ENCODE results near the gene TDRD3. TPM values are rescaled to one million over a fixed set of nuclear protein-coding genes. Genes with fewer than 3 reads are reported as not detected.

TDRD3 gene
- total RNA-seq, 1 experiment from 2014 or later: 21.4 TPM

GRCh38 chr13:60520902-60521569 is 124.0 kb downstream of the TDRD3 start:
- POLR2A ChIA-PET: no interaction called here
- DNase-seq (ENCODE audit: unreplicated experiment): no peak
- BruUV-seq (replicated peaks): no TSS peak
- Mint-ChIP-seq H3K4me3 (ENCODE audit: unreplicated experiment) (no peak overlapping the region), H3K27ac (ENCODE audit: low read depth, unreplicated experiment) (no peak overlapping the region), H3K4me1 (ENCODE audit: insufficient read depth, unreplicated experiment) (no peaks in the 10 kb centered on the region), H3K9me3 (ENCODE audit: unreplicated experiment) (no peaks in the 10 kb centered on the region), H3K36me3 (ENCODE audit: insufficient read depth, unreplicated experiment) (peaks cover 12% of the 10 kb centered on the region), H3K27me3 (ENCODE audit: insufficient read depth, unreplicated experiment) (no peaks in the 10 kb centered on the region)
- CTCF ChIA-PET: interaction anchor here (0.7 to 1.3 kb wide), 2 partner anchors 24 to 90 kb away, joined by 3 read pairs; no protein-coding TSS in a partner anchor
- TF ChIP-seq, protein P1, sequence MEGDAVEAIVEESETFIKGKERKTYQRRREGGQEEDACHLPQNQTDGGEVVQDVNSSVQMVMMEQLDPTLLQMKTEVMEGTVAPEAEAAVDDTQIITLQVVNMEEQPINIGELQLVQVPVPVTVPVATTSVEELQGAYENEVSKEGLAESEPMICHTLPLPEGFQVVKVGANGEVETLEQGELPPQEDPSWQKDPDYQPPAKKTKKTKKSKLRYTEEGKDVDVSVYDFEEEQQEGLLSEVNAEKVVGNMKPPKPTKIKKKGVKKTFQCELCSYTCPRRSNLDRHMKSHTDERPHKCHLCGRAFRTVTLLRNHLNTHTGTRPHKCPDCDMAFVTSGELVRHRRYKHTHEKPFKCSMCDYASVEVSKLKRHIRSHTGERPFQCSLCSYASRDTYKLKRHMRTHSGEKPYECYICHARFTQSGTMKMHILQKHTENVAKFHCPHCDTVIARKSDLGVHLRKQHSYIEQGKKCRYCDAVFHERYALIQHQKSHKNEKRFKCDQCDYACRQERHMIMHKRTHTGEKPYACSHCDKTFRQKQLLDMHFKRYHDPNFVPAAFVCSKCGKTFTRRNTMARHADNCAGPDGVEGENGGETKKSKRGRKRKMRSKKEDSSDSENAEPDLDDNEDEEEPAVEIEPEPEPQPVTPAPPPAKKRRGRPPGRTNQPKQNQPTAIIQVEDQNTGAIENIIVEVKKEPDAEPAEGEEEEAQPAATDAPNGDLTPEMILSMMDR (IDR thresholded peaks at IDR 0.05; ENCODE audit: unreplicated experiment): no peak
- intact Hi-C loops (cut with micrococcal nuclease): no loop called here

- intact Hi-C loops (cut with micrococcal nuclease): no loop called here
- Mint-ChIP-seq H3K4me1 (ENCODE audit: insufficient read depth, unreplicated experiment) (no peaks in the 10 kb centered on the region), H3K36me3 (ENCODE audit: insufficient read depth, unreplicated experiment) (no peaks in the 10 kb centered on the region), H3K9me3 (ENCODE audit: unreplicated experiment) (no peaks in the 10 kb centered on the region), H3K27ac (ENCODE audit: low read depth, unreplicated experiment) (no peak overlapping the region), H3K4me3 (ENCODE audit: unreplicated experiment) (no peak overlapping the region), H3K27me3 (ENCODE audit: insufficient read depth, unreplicated experiment) (no peaks in the 10 kb centered on the region)
- ChIA-PET POLR2A (no interaction called here), CTCF (no interaction called here)
- no TSS peak for BruUV-seq (replicated peaks)
- TF ChIP-seq, protein P1 (IDR thresholded peaks at IDR 0.05; ENCODE audit: unreplicated experiment): no peak
- DNase-seq (ENCODE audit: unreplicated experiment): no peak
These were observed 141.5 kb downstream of the TDRD3 start for GRCh38 chr13:60538566-60538965.

DNA sequence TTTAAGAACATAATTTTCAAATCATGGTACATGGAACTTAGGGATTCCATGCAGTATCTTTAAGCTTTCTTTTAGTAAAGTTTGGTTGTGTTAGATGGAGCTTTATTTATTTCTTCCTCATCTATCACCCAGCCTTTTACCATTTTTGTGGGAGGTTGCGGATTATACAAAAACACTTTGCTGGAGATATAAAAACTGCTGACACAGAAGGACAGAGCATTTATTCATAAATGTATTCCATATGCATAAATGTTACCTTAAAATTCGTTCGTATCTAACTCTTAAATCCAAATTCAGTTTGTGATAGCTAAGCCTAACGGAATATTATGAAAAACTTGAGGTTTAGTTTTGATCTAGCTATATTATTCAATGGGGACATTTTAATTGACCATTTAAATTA is 143.3 kb downstream of the TDRD3 start:
- CTCF ChIA-PET: no interaction called here
- TF ChIP-seq, protein P1 (IDR thresholded peaks at IDR 0.05; ENCODE audit: unreplicated experiment): no peak

DNA sequence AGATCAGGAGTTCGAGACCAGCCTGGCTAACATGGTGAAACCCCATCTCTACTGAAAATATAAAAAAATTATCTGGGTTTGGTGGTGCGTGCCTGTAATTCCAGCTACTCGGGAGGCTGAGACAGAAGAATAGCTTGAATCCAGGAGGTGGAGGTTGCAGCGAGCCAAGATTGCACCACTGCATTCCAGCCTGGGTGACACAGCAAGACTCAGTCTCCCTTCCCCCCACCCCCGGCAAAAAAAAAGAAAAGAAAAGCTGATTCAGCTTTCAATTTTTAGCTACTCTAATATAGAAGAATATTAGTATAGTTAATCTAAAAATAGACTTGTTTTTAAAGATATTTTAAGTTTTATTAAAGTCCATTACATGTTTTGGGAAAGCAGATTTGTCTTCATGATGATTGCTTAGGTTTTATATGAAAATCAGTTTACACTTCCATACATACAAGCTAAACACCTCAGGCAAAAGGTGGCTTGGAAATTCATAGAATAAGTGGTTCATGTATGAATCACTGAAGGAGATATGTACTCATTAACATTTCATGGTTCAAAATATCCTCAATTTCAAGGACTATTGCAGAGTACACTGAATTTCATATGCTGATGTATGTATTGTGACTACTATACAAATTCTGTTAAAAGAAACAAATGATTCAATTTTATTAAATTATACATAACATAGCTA is 165.2 kb downstream of the TDRD3 start:
- intact Hi-C loops (cut with micrococcal nuclease): no loop called here
- Mint-ChIP-seq H3K27me3 (ENCODE audit: insufficient read depth, unreplicated experiment) (no peaks in the 10 kb centered on the region), H3K9me3 (ENCODE audit: unreplicated experiment) (no peaks in the 10 kb centered on the region), H3K4me1 (ENCODE audit: insufficient read depth, unreplicated experiment) (no peaks in the 10 kb centered on the region), H3K27ac (ENCODE audit: low read depth, unreplicated experiment) (no peak overlapping the region), H3K4me3 (ENCODE audit: unreplicated experiment) (no peak overlapping the region), H3K36me3 (ENCODE audit: insufficient read depth, unreplicated experiment) (no peaks in the 10 kb centered on the region)
- CTCF ChIA-PET: interaction anchor here (0.6 to 1.5 kb wide), 4 partner anchors 90 to 1105 kb away, joined by 3 to 4 read pairs (median 3); no protein-coding TSS in a partner anchor
- DNase-seq (ENCODE audit: unreplicated experiment): peak; percentile 13
- TF ChIP-seq, protein P1 (IDR thresholded peaks at IDR 0.05; ENCODE audit: unreplicated experiment): no peak
- POLR2A ChIA-PET: no interaction called here
- BruUV-seq (replicated peaks): no TSS peak

More for the DNA sequence above, 143.3 kb downstream of the TDRD3 start:
- no peaks in the 10 kb centered on the region for H3K36me3 Mint-ChIP-seq (ENCODE audit: insufficient read depth, unreplicated experiment)
- no TSS peak for BruUV-seq (replicated peaks)
- no peaks in the 10 kb centered on the region for H3K27me3 Mint-ChIP-seq (ENCODE audit: insufficient read depth, unreplicated experiment)
- H3K9me3 Mint-ChIP-seq (ENCODE audit: unreplicated experiment): no peaks in the 10 kb centered on the region
- H3K4me1 Mint-ChIP-seq (ENCODE audit: insufficient read depth, unreplicated experiment): no peaks in the 10 kb centered on the region
- H3K27ac Mint-ChIP-seq (ENCODE audit: low read depth, unreplicated experiment): no peak overlapping the region
- no peak overlapping the region for H3K4me3 Mint-ChIP-seq (ENCODE audit: unreplicated experiment)
- intact Hi-C loops (cut with micrococcal nuclease): no loop called here
- POLR2A ChIA-PET: no interaction called here
- no peak for DNase-seq (ENCODE audit: unreplicated experiment)
